GM12878 (cell line): Measurements from ENCODE around the gene SRSF11. TPM values are rescaled to one million over a fixed set of nuclear protein-coding genes. Genes with fewer than 3 reads are reported as not detected.

Source experiments
- ATAC-seq: fragments of 200-7000 bp; cut with Tn5 transposase; 3 replicates; pipeline ENCODE4 v1.9.1; 2020; ENCODE audit warnings: mild to moderate bottlenecking, moderate library complexity
- BruUV-seq: library from RNA; stranded (reverse); fragments of 400-500 nt; replicated peaks from 2 replicates; lab custom pipeline; 2021; lab: Mats Ljungman, UMichigan
- CTCF ChIA-PET: fragments of 300-600 bp; sonication (Branson Sonifier 250); formaldehyde crosslinking; extraction: SDS; loops from one replicate; lab custom pipeline; 2021; ENCODE audit warnings: inconsistent platforms; lab: Yijun Ruan, JAX
- POLR2A ChIA-PET: fragments of 350-600 bp; formaldehyde crosslinking; extraction: SDS; loops from one replicate; lab custom pipeline; 2021; ENCODE audit warnings: inconsistent platforms; lab: Charles Lee
- RAD21 ChIA-PET: fragments of 300-600 bp; sonication (Branson Sonifier 250); formaldehyde crosslinking; loops from one replicate; lab custom pipeline; 2023; ENCODE audit warnings: antibody characterized with exemption; ENCODE audit not compliant: unreplicated experiment; lab: Charles Lee
- SMC1A ChIA-PET: fragments of 300-600 bp; sonication (Branson Sonifier 250); formaldehyde crosslinking; loops from one replicate; lab custom pipeline; 2023; ENCODE audit not compliant: unreplicated experiment, uncharacterized antibody; lab: Charles Lee
- DNase-seq: peaks from one replicate; pipeline ENCODE4 v3.0.0-alpha.2; 2011; ENCODE audit warnings: low read depth, low spot score
- FAIRE-seq: peaks from 3 replicates; lab custom pipeline; 2011; peaks lifted over from hg19 to GRCh38; lab: Jason Lieb, UNC
- H2AFZ ChIP-seq: 2 replicates; pipeline ENCODE4 v1.6.0; 2011; ENCODE audit warnings: low read depth, low read length, control low read depth; ENCODE audit not compliant: control insufficient read depth
- H3K27ac ChIP-seq: 2 replicates; pipeline ENCODE4 v1.5.1; 2011; ENCODE audit warnings: control low read depth; ENCODE audit not compliant: control insufficient read depth, insufficient read depth
- H3K27me3 ChIP-seq, 2 experiments: replicated peaks in 1 of 2; 2 replicates each; pipeline versions ENCODE4 v1.6.0 to v1.6.1; 2011; ENCODE audit warnings: low read length in 1 of 2; ENCODE audit not compliant: control insufficient read depth in 2 of 2, insufficient read depth in 2 of 2
- H3K36me3 ChIP-seq, 2 experiments: 2 replicates each; pipeline ENCODE4 v1.5.1; 2011; ENCODE audit warnings: low read length in 1 of 2; ENCODE audit not compliant: control insufficient read depth in 2 of 2, insufficient read depth in 2 of 2
- H3K4me1 ChIP-seq: 2 replicates; pipeline ENCODE4 v1.6.1; 2011; ENCODE audit warnings: mild to moderate bottlenecking, low read length, moderate library complexity, mixed read lengths; ENCODE audit not compliant: control insufficient read depth, insufficient read depth
- H3K4me2 ChIP-seq: 2 replicates; pipeline ENCODE4 v1.6.0; 2011; ENCODE audit warnings: control low read depth; ENCODE audit not compliant: control insufficient read depth, insufficient read depth
- H3K4me3 ChIP-seq: fragments of 200-600 bp; sonication (generic); 2 replicates; pipeline ENCODE4 v1.5.1; 2016
- H3K79me2 ChIP-seq: 2 replicates; pipeline ENCODE4 v1.6.0; 2011; ENCODE audit warnings: low read length; ENCODE audit not compliant: control insufficient read depth, insufficient read depth
- H3K9ac ChIP-seq: 2 replicates; pipeline ENCODE4 v1.8.0; 2011; ENCODE audit warnings: low read length, control low read depth, mixed read lengths; ENCODE audit not compliant: control insufficient read depth, insufficient read depth
- H3K9me3 ChIP-seq: replicated peaks from 3 replicates; pipeline ENCODE4 v1.5.1; 2011; ENCODE audit warnings: mild to moderate bottlenecking, low read length; ENCODE audit not compliant: control insufficient read depth, insufficient read depth
- H4K20me1 ChIP-seq: 2 replicates; pipeline ENCODE4 v1.6.0; 2011; ENCODE audit not compliant: control insufficient read depth, insufficient read depth
- CBFB ChIP-seq: IDR thresholded peaks from 2 replicates; pipeline ENCODE4 v1.6.1; 2016; ENCODE audit warnings: antibody characterized with exemption, low read depth
- EP300 ChIP-seq, 2 experiments: fragments of 150-350 bp in 1 of 2; IDR thresholded peaks; 2 replicates each; pipeline ENCODE4 v1.6.1; 2011 to 2012; ENCODE audit warnings: low read depth in 2 of 2, low read length in 2 of 2, borderline replicate concordance in 1 of 2, improper control_type of control experiment in 1 of 2, inconsistent platforms in 1 of 2; ENCODE audit not compliant: control insufficient read depth in 1 of 2
- ETV6 ChIP-seq, 2 experiments: fragments of 450-650 bp in 1 of 2; IDR thresholded peaks in 1 of 2; conservative IDR thresholded peaks in 1 of 2; 2 replicates each; pipeline ENCODE4 v1.6.1; 2014; ENCODE audit warnings: antibody characterized with exemption in 1 of 2, borderline replicate concordance in 1 of 2, low read depth in 1 of 2, mild to moderate bottlenecking in 1 of 2, moderate library complexity in 1 of 2
- MXI1 ChIP-seq: fragments of 150-350 bp; IDR thresholded peaks from 2 replicates; pipeline ENCODE4 v1.6.1; 2011; ENCODE audit warnings: low read depth, mild to moderate bottlenecking, inconsistent platforms, low read length, improper control_type of control experiment
- NBN ChIP-seq: fragments of 450-650 bp; IDR thresholded peaks from 2 replicates; pipeline ENCODE4 v1.6.1; 2016
- NRF1 ChIP-seq: conservative IDR thresholded peaks from 2 replicates; pipeline ENCODE4 v1.6.1; 2011; ENCODE audit warnings: mild to moderate bottlenecking, low read depth, low read length, improper control_type of control experiment
- STAT1 ChIP-seq: fragments of 450-650 bp; conservative IDR thresholded peaks from 2 replicates; pipeline ENCODE4 v1.6.1; 2014; ENCODE audit warnings: antibody characterized with exemption, mild to moderate bottlenecking
- TCF3 ChIP-seq: IDR thresholded peaks from 2 replicates; pipeline ENCODE4 v1.6.1; 2012; ENCODE audit warnings: low read depth, mild to moderate bottlenecking, low read length, borderline replicate concordance; ENCODE audit not compliant: insufficient read depth
- ZNF384 ChIP-seq: IDR thresholded peaks from 2 replicates; pipeline ENCODE4 v1.6.1; 2012; ENCODE audit warnings: low read depth, mild to moderate bottlenecking, low read length, improper control_type of control experiment, borderline replicate concordance
- in situ Hi-C: fragments of 300-500 bp; cut with MboI; formaldehyde crosslinking; loops from 9 replicates; pipeline ENCODE4 v1.14.3; 2018; ENCODE audit warnings: mixed read lengths
- intact Hi-C: fragments of 100-400 bp; cut with micrococcal nuclease; formaldehyde crosslinking; loops from one replicate; pipeline ENCODE4 v1.14.2; 2022; ENCODE audit not compliant: unreplicated experiment
- polyA plus RNA-seq, 11 experiments: library from polyadenylated mRNA; depleted of rRNA in 4 of 11; unstranded in 6 of 11; stranded (reverse) in 5 of 11; fragments of >200 nt; fragmentation: Nextera tagmentation in 4 of 11; fragmentation: Illumina TruSeq in 1 of 11; extraction: Ambion mirVana in 4 of 11; extraction: Trizol in 1 of 11; gene quantifications; 1 replicate in 1 of 11; 2 replicates in 10 of 11; pipeline versions ENCODE4 v1.2.1 to v1.2.3, GENCODE V29; 2011 to 2016; ENCODE audit warnings: inconsistent platforms in 2 of 11, missing spikeins in 2 of 11, low read depth in 1 of 11
- total RNA-seq, 4 experiments: library from RNA; depleted of rRNA in 3 of 4; stranded (reverse); fragments of >200 nt in 3 of 4; fragmentation: Illumina TruSeq in 1 of 4; extraction: Trizol in 1 of 4; gene quantifications; 2 replicates each; pipeline versions ENCODE4 v1.2.1 to v1.2.3, GENCODE V29; 2013 to 2021
- TF ChIP-seq, protein P1 (sequence below): fragments of 450-650 bp; IDR thresholded peaks from 2 replicates; pipeline ENCODE4 v1.6.1; 2016; ENCODE audit warnings: mild to moderate bottlenecking
- TF ChIP-seq, protein P2 (sequence below): IDR thresholded peaks from 2 replicates; pipeline ENCODE4 v1.6.1; 2011; ENCODE audit warnings: borderline replicate concordance, low read depth, mild to moderate bottlenecking, moderate library complexity, mixed read lengths, low read length; ENCODE audit not compliant: insufficient read depth; ENCODE audit errors: extremely low read length

Gene SRSF11
- total and polyA plus RNA-seq, 10 of the 15 experiments (the other 5 are each of a cell fraction or from before 2014, with no cell fraction given): 83.0 to 424 (median 207) TPM

DNA sequence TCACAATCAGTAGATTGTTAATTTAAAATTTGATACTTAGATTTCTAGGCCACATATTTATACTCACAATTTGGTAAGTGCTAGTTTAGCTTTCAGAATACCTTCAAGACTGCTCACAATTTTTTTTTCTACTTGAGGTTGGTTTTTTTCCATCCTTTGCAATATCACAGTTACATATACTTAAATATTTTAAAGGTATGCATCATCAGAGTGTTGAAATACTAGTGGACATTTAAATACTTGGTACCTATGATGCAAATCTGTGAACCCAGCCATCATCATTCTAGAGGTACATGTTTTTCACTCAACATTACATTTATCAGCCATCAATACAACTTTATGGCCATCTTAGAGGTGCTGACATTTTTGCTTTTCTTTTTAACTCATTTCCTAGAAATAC lies 9.6 kb upstream of the SRSF11 start:
- Histone ChIP-seq H4K20me1 (no peaks in the 10 kb centered on the region), H3K27ac (no peak overlapping the region), H2AFZ (no peak overlapping the region), H3K27me3 (no peaks in the 10 kb centered on the region), H3K9me3 (no peaks in the 10 kb centered on the region), H3K4me1 (peaks cover 6% of the 10 kb centered on the region), H3K36me3 (peaks cover 0 to 11% of the 10 kb centered on the region in 2 experiments; a peak in 2 of 4 replicates), H3K4me3 (no peak overlapping the region), H3K4me2 (no peak overlapping the region; the same call in 1 of the 2 replicates), H3K79me2 (peaks cover 88% of the 10 kb centered on the region), H3K9ac (no peak overlapping the region)
- in situ Hi-C loops: no loop called here
- TF ChIP-seq NBN (no peak), ZNF384 (no peak), NRF1 (no peak), TCF3 (no peak), EP300 (IDR thresholded peaks at IDR 0.05; ENCODE audit: borderline replicate concordance in 1 of 2, control insufficient read depth in 1 of 2, low read depth in 2 of 2, low read length in 2 of 2) (no peak), ETV6 (conservative IDR thresholded peaks at IDR 0.05 in 1 of 2, IDR thresholded peaks at IDR 0.05 in 1 of 2; ENCODE audit: borderline replicate concordance in 1 of 2, low read depth in 1 of 2) (no peak), CBFB (no peak), STAT1 (no peak), MXI1 (no peak)
- TF ChIP-seq, protein P1, sequence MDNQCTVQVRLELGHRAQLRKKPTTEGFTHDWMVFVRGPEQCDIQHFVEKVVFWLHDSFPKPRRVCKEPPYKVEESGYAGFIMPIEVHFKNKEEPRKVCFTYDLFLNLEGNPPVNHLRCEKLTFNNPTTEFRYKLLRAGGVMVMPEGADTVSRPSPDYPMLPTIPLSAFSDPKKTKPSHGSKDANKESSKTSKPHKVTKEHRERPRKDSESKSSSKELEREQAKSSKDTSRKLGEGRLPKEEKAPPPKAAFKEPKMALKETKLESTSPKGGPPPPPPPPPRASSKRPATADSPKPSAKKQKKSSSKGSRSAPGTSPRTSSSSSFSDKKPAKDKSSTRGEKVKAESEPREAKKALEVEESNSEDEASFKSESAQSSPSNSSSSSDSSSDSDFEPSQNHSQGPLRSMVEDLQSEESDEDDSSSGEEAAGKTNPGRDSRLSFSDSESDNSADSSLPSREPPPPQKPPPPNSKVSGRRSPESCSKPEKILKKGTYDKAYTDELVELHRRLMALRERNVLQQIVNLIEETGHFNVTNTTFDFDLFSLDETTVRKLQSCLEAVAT: no peak
- TF ChIP-seq, protein P2, sequence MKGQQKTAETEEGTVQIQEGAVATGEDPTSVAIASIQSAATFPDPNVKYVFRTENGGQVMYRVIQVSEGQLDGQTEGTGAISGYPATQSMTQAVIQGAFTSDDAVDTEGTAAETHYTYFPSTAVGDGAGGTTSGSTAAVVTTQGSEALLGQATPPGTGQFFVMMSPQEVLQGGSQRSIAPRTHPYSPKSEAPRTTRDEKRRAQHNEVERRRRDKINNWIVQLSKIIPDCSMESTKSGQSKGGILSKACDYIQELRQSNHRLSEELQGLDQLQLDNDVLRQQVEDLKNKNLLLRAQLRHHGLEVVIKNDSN: no peak
- POLR2A ChIA-PET: no interaction called here
- ATAC-seq (no peak), DNase-seq (no peak), FAIRE-seq (no peak)
- RAD21 ChIA-PET: interaction anchor here (0.7 to 1.1 kb wide), 3 partner anchors 10 to 21 kb away, joined by 3 to 8 read pairs (median 3); partner anchors contain the start of gene SRSF11
- CTCF ChIA-PET: interaction anchor here (0.9 to 1.0 kb wide), 2 partner anchors 12 to 16 kb away, joined by 3 to 5 read pairs; no protein-coding TSS in a partner anchor
- BruUV-seq: no TSS peak
- intact Hi-C loops: no loop called here
- SMC1A ChIA-PET: interaction anchor here (5.5 kb wide), 1 partner anchor 9 kb away, joined by 31 read pairs; the partner anchor contains the start of gene SRSF11
